Activated gamma-delta T cell (primary cell): ENCODE data around the gene UBAC2.
"Not testable (repeated sequence)": the region's sequence is repeated elsewhere in the genome, so short reads cannot be mapped to it uniquely, and the experiment has no call there.

Source experiments
- DNase-seq: peaks from one replicate; lab custom pipeline; 2025; lab: John Stamatoyannopoulos, UW

UBAC2 gene

GRCh38 chr13:99249178-99249577, 48.5 kb downstream of the UBAC2 start:
- DNase-seq: not testable (repeated sequence)

GRCh38 chr13:99249606-99250005, 49.0 kb downstream of the UBAC2 start:
- not testable (repeated sequence) for DNase-seq

- no peak for DNase-seq
Measured at GRCh38 chr13:99250982-99251825, 50.5 kb downstream of the UBAC2 start.

- no peak for DNase-seq
Measured at GRCh38 chr13:99251921-99252320, 51.3 kb downstream of the UBAC2 start.

- DNase-seq: no peak
Measured at GRCh38 chr13:99254830-99255229, 54.2 kb downstream of the UBAC2 start.

GRCh38 chr13:99255271-99255670, 54.6 kb downstream of the UBAC2 start:
- no peak for DNase-seq

- no peak for DNase-seq
Measured at GRCh38 chr13:99256283-99256682, 55.6 kb downstream of the UBAC2 start.

GRCh38 chr13:99256709-99257108, 56.1 kb downstream of the UBAC2 start:
- no peak for DNase-seq

- no peak for DNase-seq
Measured at GRCh38 chr13:99257291-99257690, 56.6 kb downstream of the UBAC2 start.

- no peak for DNase-seq
Measured at GRCh38 chr13:99258210-99258860, 57.7 kb downstream of the UBAC2 start, which contains the start of gene GPR18. TSS of gene GPR18 (minus strand) at chr13:99258379. CDS start at chr13:99255872, 2,507 bp downstream.

- DNase-seq: no peak
Measured at GRCh38 chr13:99258946-99259345, 58.3 kb downstream of the UBAC2 start.

GRCh38 chr13:99260216-99260615, 59.6 kb downstream of the UBAC2 start:
- DNase-seq: no peak

- no peak for DNase-seq
Measured at GRCh38 chr13:99261059-99261458, 60.4 kb downstream of the UBAC2 start.

- DNase-seq: no peak
Measured at GRCh38 chr13:99263126-99263785, 62.6 kb downstream of the UBAC2 start.

GRCh38 chr13:99264051-99264450, 63.4 kb downstream of the UBAC2 start:
- DNase-seq: no peak

GRCh38 chr13:99265162-99265800, 64.6 kb downstream of the UBAC2 start:
- DNase-seq: no peak

- no peak for DNase-seq
Measured at GRCh38 chr13:99265821-99266426, 65.3 kb downstream of the UBAC2 start.

- DNase-seq: no peak
Measured at GRCh38 chr13:99266827-99267226, 66.2 kb downstream of the UBAC2 start.

GRCh38 chr13:99267927-99268326, 67.3 kb downstream of the UBAC2 start:
- DNase-seq: no peak

- DNase-seq: no peak
Measured at GRCh38 chr13:99268822-99269221, 68.2 kb downstream of the UBAC2 start.

- no peak for DNase-seq
Measured at GRCh38 chr13:99269627-99270241, 69.1 kb downstream of the UBAC2 start.
